HG02885 (cell line): ENCODE data around the gene ABO.
"Not testable (repeated sequence)": the region's sequence is repeated elsewhere in the genome, so short reads cannot be mapped to it uniquely, and the experiment has no call there.

Experiments
- ATAC-seq: cut with Tn5 transposase; IDR thresholded peaks from one replicate; pipeline ENCODE4 v1.9.1; 2021; ENCODE audit warnings: mild to moderate bottlenecking; ENCODE audit not compliant: unreplicated experiment, poor library complexity

Gene ABO

DNA sequence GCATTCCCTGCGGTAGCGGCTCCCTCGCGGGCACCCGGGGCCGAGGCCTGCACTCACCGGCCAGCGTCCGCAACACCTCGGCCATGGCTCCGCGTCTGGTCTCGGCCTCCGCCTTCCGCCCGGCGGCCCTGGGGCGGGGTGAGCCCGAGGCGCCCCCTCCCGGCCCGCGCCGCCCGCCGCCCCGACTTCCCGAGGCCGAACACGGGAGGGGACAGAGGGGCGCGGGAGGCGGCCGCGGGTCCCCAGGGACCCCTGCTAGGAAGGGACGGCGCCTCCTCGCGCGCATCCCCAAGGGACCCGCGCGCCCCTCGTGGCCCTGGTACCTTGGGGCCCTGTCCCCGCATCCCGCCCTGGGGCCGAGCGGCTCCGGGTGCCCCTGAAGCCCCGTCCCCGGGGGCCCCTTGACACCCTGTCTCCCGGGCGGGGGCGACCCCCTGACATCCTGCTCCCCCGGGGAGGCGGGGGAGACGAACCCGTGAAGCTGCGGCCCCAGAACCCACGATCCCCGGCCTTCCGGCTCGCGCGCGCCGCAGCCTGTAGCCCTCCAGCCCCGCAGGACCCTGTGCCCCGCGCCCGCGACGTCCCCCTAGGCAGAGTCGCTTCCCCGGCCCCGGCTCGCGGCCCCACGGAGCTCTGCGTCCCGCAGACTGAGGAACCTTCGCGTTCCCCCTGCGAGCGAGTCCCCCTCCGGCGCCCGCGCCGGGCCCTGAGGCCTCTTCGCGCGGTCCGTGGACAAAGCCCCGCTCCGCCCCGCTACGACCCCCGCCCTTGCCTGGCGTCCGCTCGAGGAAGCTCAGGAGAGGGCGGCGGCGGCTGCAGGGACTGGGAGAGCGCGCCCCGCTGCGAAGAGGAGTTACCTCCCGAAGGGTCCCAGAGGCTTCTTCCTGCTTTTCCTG lies at the start of gene ABO:
Gene ABO, minus strand, starts transcription at position 97 of the 896 bp plus-strand sequence.
- ATAC-seq, result no peak

DNA sequence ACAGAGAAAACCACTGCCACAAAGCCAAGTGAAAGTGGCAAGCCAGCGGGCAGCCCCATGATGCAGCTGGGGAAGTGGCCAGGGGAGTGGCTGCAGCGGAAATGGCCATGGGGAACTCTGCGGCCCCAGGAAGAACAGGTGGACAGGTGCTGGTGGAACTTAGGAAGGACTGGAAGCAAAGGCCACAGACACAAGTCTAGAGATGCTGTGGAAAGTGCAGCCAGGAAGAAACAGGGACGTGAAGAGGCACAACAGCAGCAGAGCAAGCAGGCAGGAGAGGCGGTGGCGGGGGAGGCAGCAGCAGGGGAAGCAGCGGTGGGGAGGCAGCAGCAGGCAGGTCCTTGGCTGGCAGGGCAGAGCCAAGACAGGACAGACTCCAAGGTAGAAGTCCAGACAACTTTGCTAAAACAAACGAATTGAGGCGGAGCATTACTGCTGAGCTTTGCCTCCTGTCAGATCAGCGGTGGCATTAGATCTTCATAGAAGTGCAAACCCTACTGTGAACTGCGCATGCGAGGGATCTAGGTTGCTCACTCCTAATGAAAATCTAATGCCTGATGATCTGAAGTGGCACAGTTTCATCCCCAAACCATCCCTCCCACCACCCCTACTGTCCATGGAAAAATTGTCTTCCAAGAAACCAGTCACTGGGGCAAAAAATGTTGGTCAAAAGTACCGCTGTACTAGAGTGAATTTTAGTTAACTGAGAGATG lies 49.1 kb upstream of the ABO start:
- ATAC-seq, result no peak

DNA sequence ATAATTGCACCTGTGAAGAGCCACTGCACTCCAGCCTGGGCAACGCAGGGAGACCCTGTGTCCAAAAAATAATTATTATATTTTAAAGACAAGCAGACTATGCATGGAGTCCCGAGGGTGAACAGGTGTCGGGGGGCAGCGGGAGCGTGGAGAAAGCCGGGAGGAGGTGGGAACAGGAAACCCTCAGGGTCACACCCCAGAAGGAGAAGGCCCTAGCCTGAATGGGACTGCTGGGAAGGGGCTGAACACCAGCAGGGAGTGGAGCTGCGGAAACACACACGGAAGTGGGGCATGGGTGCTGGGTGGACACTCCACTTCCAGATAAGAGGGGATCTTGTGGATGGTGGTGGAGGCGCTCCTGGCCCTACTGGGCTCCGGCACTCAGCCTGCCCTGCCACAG lies 48.2 kb upstream of the ABO start:
- no peak for ATAC-seq

- no peak for ATAC-seq
Observed at GRCh38 chr9:133322701-133323100, 47.7 kb upstream of the ABO start.

GRCh38 chr9:133321411-133321935 lies 46.5 kb upstream of the ABO start:
- no peak for ATAC-seq

DNA sequence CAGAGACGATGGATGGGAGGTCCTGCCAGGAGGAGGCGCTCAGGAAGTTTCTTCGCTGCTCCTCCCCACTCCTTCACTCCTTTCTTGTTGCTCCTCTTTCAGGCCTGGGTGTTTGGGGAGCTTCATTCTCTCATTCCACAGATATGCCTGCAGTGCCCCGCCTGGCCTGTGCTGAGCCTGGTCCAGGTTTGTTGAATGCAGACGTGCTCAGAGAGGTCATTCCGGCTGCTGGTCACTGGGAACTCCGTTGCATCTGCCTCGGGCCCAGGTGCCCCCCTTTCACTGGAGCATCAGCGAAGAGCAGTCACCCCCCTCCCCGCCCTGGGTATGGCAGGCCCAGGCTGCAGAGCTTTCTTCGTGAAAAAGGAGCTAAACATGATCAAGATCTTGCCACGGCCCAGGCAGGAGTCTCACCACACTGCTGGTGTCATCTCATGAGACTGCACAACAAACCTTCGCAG lies 45.5 kb upstream of the ABO start:
- no peak for ATAC-seq

GRCh38 chr9:133317551-133317950 lies 42.5 kb upstream of the ABO start:
- not testable (repeated sequence) for ATAC-seq

GRCh38 chr9:133315997-133316396 lies 41.0 kb upstream of the ABO start:
- ATAC-seq, result no peak

- ATAC-seq, result no peak
Observed at GRCh38 chr9:133309608-133310007, 34.6 kb upstream of the ABO start.

DNA sequence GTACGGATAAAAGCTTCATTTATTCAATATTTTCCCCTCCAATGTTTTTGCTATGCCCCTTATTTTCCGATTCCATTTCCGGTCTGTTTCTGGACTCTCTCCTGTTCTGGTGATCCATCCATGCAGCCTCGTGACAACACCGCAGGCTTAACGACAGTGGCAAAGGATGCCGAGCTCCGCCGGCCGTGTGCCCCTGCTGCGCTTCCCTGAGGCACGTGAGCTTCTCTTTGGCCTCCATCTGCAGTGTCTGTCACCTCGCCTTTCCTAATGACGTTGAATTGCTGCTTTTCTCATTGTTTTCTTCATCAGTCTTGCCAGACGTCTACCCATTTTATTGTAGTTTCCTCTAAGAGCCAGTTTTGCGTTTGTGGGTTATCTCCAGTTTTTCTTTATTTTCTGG lies 32.3 kb upstream of the ABO start:
- no peak for ATAC-seq

GRCh38 chr9:133306242-133307204 lies 31.5 kb upstream of the ABO start:
- ATAC-seq, result no peak

DNA sequence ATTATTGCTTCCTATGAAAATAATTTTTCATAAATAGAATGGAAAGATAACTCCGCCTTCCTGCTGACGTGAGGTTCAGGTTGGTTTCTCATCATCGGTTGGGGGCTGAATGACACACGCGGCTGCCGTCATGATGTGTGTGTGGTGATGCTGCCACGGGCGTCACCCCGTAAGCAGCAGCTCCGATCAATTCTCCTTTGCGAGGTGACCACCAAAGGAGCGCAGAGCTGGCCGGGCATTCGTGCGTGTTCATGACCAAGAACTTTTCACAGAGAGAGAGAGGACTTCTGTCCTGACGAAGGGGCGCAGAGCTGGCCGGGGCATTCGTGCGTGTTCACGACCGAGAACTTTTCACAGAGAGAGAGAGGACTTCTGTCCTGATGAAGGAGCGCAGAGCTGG lies 30.7 kb upstream of the ABO start:
- ATAC-seq, result no peak

GRCh38 chr9:133304477-133305377 lies 29.7 kb upstream of the ABO start:
- no peak for ATAC-seq

DNA sequence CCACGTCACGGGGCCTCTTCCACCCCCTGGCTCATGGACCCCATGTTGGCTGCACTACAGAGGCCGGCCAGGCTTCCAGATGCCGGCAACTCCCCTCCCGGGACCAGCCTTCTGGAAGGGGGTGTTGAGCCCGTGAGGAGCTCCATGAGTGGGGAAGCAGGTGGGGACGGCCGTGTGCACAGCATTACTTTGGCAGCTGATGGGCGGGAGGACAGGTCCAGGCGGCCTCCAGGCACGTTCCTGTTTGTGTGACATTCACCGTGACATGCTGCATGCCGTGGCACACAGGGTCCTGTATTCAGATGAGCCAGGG lies 29.1 kb upstream of the ABO start:
- ATAC-seq, result no peak

- ATAC-seq, result no peak
Observed at GRCh38 chr9:133303266-133304157, 28.5 kb upstream of the ABO start.

GRCh38 chr9:133301253-133302230 lies 26.5 kb upstream of the ABO start:
- ATAC-seq, result no peak

DNA sequence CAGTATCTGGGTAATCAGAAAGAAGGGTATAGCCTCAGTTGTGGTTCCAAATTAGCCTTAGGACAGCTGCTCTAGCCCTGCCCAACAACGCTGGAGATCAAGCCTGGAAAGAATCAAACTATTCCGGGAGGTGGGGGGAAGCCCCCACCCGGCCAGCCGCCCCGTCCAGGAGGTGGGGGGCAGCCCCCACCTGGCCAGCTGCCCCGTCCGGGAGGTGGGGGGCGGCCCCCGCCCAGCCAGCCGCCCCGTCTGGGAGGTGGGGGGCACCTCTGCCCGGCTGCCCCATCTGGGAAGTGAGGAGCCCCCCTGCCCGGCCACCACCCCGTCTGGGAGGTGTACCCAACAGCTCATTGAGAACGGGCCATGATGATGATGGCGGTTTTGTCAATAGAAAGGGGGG lies 25.0 kb upstream of the ABO start:
- not testable (repeated sequence) for ATAC-seq
